OCI-LY3 (cell line): ENCODE measurements around the gene CLRN3.

Source experiments
- EZH2phosphoT487 ChIP-seq: fragments of 200-600 bp; shearing (Covaris generic); IDR thresholded peaks from 2 replicates; pipeline ENCODE4 v1.6.1; 2018; ENCODE audit warnings: antibody characterized with exemption, mixed run types, low read depth
- TF ChIP-seq, protein P1 (sequence below): fragments of 200-600, 300-600 bp; sonication (generic); IDR thresholded peaks from 2 replicates; pipeline ENCODE4 v1.5.1; 2014; ENCODE audit warnings: antibody characterized with exemption, low read length, low read depth

- TF ChIP-seq, protein P1, sequence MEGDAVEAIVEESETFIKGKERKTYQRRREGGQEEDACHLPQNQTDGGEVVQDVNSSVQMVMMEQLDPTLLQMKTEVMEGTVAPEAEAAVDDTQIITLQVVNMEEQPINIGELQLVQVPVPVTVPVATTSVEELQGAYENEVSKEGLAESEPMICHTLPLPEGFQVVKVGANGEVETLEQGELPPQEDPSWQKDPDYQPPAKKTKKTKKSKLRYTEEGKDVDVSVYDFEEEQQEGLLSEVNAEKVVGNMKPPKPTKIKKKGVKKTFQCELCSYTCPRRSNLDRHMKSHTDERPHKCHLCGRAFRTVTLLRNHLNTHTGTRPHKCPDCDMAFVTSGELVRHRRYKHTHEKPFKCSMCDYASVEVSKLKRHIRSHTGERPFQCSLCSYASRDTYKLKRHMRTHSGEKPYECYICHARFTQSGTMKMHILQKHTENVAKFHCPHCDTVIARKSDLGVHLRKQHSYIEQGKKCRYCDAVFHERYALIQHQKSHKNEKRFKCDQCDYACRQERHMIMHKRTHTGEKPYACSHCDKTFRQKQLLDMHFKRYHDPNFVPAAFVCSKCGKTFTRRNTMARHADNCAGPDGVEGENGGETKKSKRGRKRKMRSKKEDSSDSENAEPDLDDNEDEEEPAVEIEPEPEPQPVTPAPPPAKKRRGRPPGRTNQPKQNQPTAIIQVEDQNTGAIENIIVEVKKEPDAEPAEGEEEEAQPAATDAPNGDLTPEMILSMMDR: no peak
- no peak for TF ChIP-seq EZH2phosphoT487
Measured at GRCh38 chr10:127830414-127830813, 62.3 kb downstream of the CLRN3 start.
